Measurements from ENCODE around the gene PFKFB4. TPM values are rescaled to one million over a fixed set of nuclear protein-coding genes. Genes with fewer than 3 reads are reported as not detected.

Gene PFKFB4
- total and polyA plus RNA-seq, 9 of the 15 experiments (the other 6 are each of a cell fraction or from before 2014, with no cell fraction given): 0.92 to 56.3 (median 13.5) TPM

DNA sequence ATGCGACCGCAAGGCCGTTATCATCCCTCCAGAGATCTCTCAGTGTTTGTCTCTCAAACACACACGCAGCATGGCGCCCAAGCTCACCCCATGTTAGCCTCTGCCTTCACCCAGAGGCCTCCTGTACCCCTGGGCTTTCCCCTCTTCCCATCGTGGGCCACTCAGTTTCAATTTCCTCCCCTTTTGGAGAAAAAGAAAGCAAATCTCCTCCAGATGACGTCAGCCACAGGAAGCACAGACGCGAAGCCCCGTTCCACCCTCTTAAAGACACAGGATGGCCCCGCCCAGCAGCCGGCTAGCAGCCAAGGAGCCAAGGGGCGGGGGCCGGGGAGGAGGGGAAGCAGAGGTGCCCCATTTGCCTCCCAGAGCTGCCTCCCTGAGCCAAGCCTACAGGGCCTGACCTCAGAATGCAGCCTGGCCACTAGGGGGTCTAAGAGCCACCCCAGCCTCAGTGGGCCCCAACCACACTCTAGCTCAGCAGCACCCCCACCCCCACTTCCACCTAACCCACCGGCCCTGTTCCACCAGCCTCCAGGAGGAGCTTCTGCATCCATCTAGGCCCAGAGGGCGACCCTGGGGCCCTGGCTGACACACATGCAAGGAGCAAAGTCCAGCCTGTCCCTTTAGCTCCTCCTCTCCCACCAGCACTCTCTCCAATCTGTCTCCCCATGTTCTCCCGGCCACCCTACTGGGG, 83.5 kb downstream of the PFKFB4 start (continued):
- TF ChIP-seq, protein P1, sequence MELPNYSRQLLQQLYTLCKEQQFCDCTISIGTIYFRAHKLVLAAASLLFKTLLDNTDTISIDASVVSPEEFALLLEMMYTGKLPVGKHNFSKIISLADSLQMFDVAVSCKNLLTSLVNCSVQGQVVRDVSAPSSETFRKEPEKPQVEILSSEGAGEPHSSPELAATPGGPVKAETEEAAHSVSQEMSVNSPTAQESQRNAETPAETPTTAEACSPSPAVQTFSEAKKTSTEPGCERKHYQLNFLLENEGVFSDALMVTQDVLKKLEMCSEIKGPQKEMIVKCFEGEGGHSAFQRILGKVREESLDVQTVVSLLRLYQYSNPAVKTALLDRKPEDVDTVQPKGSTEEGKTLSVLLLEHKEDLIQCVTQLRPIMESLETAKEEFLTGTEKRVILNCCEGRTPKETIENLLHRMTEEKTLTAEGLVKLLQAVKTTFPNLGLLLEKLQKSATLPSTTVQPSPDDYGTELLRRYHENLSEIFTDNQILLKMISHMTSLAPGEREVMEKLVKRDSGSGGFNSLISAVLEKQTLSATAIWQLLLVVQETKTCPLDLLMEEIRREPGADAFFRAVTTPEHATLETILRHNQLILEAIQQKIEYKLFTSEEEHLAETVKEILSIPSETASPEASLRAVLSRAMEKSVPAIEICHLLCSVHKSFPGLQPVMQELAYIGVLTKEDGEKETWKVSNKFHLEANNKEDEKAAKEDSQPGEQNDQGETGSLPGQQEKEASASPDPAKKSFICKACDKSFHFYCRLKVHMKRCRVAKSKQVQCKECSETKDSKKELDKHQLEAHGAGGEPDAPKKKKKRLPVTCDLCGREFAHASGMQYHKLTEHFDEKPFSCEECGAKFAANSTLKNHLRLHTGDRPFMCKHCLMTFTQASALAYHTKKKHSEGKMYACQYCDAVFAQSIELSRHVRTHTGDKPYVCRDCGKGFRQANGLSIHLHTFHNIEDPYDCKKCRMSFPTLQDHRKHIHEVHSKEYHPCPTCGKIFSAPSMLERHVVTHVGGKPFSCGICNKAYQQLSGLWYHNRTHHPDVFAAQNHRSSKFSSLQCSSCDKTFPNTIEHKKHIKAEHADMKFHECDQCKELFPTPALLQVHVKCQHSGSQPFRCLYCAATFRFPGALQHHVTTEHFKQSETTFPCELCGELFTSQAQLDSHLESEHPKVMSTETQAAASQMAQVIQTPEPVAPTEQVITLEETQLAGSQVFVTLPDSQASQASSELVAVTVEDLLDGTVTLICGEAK (IDR thresholded peaks at IDR 0.05): peak; percentile 46; the same call in 1 of the 2 replicates
- TF ChIP-seq, protein P1 (CRISPR knock-in tag; IDR thresholded peaks at IDR 0.05): no peak
- TF ChIP-seq KDM1A (IDR thresholded peaks at IDR 0.05) (peak; percentile 10 to 17; a peak in 2 of 4 replicates), DACH1 (IDR thresholded peaks at IDR 0.05; ENCODE audit: partially characterized antibody) (no peak), ZNF444 (CRISPR knock-in tag; IDR thresholded peaks at IDR 0.05) (no peak), NUFIP1 (IDR thresholded peaks at IDR 0.05; ENCODE audit: partially characterized antibody) (no peak), FOSL1 (tag; conservative IDR thresholded peaks at IDR 0.05) (peak; percentile 54), POLR2G (IDR thresholded peaks at IDR 0.05; ENCODE audit: low read depth, low read length) (peak; percentile 69; the same call in 1 of the 2 replicates), RFX7 (CRISPR knock-in tag; IDR thresholded peaks at IDR 0.05) (no peak), CLOCK (CRISPR knock-in tag; IDR thresholded peaks at IDR 0.05; ENCODE audit: borderline replicate concordance) (no peak), ZNF175 (CRISPR knock-in tag; IDR thresholded peaks at IDR 0.05; ENCODE audit: low read depth) (no peak), RBM39 (optimal IDR thresholded peaks at IDR 0.05; ENCODE audit: low read depth, low read length) (peak; percentile 45), JUN (IDR thresholded peaks at IDR 0.05; ENCODE audit: borderline replicate concordance, low read depth, low read length) (peak; percentile 88), JUN (CRISPR knock-in tag; IDR thresholded peaks at IDR 0.05; ENCODE audit: borderline replicate concordance) (0 out of 2 replicates have a peak, but pooled peaks have one; percentile 10), ZNF830 (CRISPR knock-in tag; IDR thresholded peaks at IDR 0.05) (no peak), MAFG (tag; conservative IDR thresholded peaks at IDR 0.05) (no peak), HNRNPLL (IDR thresholded peaks at IDR 0.05; ENCODE audit: low read depth, low read length, poor library complexity, severe bottlenecking) (no peak)

Data from K562 (cell line).